ENCODE measurements around the gene MICB.
A peak's percentile ranks its signal among the peaks of the same experiment; 100 is the strongest.
"Not testable (repeated sequence)": the region's sequence is repeated elsewhere in the genome, so short reads cannot be mapped to it uniquely, and the experiment has no call there.

MICB gene

DNA sequence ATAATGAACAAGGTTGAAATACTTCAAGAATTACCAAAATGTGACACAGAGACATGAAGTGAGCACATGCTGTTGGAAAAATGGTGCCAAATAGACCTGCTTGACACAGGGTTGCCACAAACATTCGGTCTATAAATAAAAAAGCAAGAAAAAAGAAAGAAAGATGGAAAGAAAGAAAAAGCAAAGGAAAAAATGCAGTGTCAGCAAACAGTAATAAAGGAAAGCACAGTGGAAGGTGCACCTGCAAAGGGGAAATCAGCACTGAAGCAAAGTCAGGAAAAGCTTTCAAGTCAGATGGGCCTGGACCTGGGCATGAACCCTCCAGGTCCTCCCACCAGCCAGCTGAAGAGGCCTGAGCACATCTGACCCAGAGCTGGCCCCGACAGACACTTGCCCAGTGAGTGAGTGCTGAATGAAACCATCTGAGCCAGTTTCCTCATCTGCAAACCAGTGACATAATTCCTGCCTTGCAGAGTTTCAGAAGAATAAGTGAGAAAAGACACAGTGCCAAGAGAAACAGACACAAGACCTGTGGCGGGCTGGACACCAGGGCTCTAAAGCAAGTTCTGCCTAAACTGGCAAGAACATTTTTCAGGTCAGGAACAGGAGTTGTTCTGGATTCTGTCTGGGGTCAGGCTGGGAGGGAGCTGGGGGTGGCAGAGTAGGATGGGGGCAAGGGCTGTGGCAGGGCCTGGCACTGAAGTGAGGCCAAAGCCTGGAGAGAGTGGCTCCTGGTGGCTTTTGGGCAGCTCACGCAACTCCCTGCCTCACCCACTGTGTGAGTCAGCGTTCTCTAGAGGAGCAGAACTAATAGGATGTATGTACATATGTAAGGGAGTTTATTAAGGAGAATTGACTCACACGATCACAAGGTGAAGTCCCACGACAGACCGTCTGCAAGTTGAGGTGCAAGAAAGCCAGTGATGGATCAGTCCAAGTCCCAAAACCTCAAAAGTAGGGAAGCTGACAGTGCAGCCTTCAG, 23.9 kb upstream of the MICB start:
- DNase-seq (ENCODE audit: low read depth in 4 of 4, low spot score in 1 of 4), result no peak

DNA sequence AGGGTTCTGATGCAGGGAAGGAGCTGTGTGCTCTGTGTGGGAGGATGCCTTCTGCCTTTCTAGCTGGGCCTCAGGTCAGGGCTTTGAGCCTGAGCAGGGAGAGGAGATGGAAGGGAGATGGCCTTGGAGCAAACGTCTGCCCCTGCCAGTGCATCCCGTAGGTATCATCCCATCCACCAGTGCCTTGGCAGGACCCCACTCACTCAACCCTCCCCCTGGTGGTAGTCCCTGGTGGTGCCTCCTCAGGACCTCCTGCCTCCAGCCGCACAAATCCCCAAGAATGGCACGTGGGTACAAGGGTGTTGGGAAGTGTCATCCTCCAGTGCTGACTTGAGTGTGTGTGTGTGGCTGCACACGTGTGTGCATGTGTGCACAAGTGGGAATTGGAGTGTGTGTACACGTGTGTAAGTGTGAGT, 23.1 kb upstream of the MICB start:
- no peak for DNase-seq (ENCODE audit: low read depth in 4 of 4, low spot score in 1 of 4)

DNA sequence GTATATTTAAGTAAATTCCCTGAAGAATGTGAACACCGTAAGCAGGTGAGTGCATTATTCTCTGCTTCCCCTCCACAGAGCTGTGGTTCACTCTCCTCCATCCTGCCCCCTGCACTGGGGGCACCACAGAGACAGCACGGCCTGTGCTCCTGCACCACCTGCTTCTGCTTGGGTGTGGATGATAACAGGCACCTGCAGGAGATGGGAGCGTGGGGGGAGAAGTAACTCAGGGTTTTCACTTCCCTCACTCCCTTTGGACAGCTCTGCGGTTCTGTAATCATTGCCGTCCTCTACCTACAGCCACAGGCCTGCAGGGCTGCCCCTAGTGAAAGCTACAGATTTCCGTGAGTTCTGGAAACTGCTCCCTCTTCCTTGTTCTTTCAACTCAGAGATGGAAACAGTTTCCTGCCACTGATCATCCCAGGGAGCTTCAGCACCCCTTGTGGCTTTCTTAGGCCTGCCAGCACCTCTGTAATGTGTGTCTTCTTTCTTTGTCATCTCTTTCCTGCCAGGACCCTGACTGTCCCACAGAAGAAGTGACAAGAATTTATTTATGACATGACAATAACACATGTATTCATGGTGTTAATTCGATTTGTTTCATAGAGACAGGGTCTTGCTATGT, 21.3 kb upstream of the MICB start:
- DNase-seq (ENCODE audit: low read depth in 4 of 4, low spot score in 1 of 4), result no peak

DNA sequence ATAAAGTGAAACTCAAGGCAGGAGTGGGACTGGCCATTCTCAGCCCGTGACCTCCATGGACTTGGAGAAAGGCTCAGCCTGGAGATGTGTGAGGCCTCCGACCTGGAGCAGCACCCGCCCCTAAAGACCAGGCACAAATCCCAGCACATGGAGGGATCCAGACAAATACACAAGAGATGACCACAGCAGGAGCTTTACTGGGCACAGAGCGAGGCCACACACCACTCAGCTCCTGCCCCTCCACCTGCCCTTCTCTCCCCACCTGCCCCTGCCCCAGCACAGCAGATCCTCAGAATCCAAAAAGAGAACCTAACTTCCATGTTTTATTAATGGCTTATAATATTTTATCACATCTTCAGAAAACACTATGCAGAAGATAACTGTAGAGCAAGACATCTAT, 20.4 kb upstream of the MICB start:
- DNase-seq (ENCODE audit: low read depth in 4 of 4, low spot score in 1 of 4), result no peak

DNA sequence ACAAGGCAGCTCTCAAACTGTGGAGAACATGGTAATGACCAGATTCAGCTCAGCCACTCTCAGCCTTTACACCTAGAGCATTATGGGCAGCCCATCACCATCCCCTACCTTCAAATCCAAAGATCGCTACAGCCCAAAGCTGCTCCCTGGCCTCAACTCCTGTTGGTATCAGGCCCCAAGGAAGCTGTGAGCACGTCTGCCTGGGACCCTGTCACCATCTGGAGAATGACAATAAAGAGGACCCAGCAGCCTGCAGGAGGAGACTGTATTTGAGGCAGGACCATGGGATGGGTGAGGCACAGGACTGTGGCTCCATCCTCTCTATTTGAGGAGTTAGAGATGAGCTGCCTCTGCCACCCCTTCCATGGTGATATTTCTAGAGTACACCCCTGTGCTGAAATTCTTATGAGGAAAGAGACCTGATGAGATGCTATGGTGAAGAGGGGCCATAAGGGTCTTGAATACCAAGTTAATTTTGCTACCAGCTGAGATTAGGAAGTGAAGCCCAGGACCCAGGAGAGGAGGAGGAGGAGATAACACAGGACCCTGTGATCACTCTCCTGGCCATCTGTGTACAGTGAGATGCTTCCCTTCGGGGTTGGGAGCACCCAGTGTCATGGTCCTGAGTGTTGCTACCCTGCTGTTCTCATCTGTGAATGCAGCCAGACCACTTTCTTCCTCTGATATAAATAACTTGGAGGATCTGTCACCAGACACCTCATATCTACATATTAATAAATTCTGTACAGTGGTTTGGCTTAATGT, 19.6 kb upstream of the MICB start:
- no peak for DNase-seq (ENCODE audit: low read depth in 4 of 4, low spot score in 1 of 4)

- no peak for DNase-seq (ENCODE audit: low read depth in 4 of 4, low spot score in 1 of 4)
These were observed 18.6 kb upstream of the MICB start for GRCh38 chr6:31479151-31479932.

DNA sequence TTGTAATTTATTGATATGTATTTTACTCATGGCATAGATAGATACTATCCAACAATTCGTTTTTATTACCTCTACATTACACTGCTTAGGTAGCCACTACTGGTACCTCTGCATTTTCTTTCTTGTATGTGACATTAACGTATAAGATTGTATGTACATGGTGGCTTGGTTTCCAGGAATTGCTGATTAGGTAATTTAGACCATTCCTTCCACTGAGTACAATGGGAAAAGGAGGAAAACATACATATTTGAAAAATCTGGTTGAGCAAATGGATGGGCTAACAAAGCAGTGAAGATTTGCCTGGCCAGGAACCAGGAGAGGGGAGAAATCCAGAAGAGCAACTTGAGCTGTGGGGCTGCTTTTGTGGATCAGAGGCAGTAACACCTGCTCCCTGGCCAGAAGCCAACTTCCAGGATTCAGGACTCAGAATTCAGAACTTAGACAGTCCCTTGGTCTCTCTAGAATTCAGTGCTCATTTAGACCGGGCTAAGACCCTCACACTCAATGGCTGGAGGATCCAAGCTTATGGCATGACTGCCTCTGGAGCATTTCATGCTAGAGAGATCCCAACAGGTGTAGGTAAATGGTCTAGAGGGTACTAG, 17.9 kb upstream of the MICB start:
- DNase-seq (ENCODE audit: low read depth in 4 of 4, low spot score in 1 of 4), result no peak

GRCh38 chr6:31480574-31480973, 17.4 kb upstream of the MICB start:
- no peak for DNase-seq (ENCODE audit: low read depth in 4 of 4, low spot score in 1 of 4)

- no peak for DNase-seq (ENCODE audit: low read depth in 4 of 4, low spot score in 1 of 4)
These were observed 14.6 kb upstream of the MICB start for GRCh38 chr6:31483392-31483791.

DNA sequence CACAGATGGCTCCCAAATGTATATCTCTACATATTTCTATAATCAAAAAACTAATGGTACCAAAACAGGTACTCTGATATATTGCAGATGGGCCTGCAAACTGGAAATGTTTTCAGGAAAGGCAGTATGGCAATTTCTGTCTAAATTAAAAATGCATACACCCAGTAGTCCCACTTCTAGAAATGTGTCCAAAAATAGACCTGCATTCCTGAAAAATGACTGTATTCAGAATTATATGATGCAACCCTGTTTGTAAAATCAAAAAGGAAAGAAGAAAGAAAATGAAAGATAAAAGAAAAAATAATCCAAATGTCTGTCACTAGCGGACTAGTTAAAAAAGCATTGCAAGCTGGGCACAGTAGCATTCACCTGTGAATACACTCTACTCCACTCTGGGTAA, 12.9 kb upstream of the MICB start:
- DNase-seq (ENCODE audit: low read depth in 4 of 4, low spot score in 1 of 4), result no peak

DNA sequence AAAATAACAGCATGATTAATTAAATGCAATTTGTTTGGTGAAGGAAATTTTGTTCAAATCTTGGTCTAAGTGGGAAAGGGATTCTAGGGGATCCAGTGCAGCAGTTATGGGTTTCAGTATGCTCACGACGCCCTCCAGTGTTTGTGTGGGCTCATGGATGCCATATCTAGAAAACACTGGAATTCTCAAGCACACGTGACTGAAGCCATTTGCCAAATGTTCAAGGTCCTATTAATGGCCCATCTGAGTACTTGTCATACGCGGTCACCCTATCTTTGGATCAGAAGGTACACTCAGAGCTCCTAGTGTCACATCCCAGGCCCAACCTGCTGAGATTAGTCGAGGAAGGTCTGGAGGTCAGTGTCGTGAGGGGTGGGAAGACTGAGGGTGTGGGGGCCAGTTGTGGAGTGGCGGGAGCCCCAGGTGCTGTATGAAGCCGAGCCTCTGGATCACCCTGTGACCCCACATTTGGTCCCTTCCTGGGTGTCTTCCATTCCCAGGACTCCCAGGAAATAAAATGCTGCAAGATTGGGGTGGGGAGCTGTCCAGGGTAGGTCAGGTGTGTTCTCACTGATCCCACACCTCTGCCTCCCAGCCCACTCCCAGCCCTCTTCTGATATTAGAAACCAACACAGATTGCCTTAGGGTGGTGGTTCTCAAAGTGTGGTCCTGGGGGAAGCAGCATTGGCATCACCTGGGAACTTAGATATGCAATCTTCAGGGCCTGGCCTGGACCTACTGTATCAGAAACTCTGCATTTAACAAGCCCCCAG, 11.7 kb upstream of the MICB start:
- not testable (repeated sequence) for DNase-seq (ENCODE audit: low read depth in 4 of 4, low spot score in 1 of 4)

- DNase-seq (ENCODE audit: low read depth in 4 of 4, low spot score in 1 of 4), result not testable (repeated sequence)
These were observed 10.3 kb upstream of the MICB start for GRCh38 chr6:31487674-31488073.

- DNase-seq (ENCODE audit: low read depth in 4 of 4, low spot score in 1 of 4), result no peak
These were observed 8.9 kb upstream of the MICB start for GRCh38 chr6:31489086-31489485.

- DNase-seq (ENCODE audit: low read depth in 4 of 4, low spot score in 1 of 4), result no peak
These were observed 7.7 kb upstream of the MICB start for GRCh38 chr6:31490115-31490873.

- not testable (repeated sequence) for DNase-seq (ENCODE audit: low read depth in 4 of 4, low spot score in 1 of 4)
These were observed 4.4 kb upstream of the MICB start for GRCh38 chr6:31493550-31493874.

DNA sequence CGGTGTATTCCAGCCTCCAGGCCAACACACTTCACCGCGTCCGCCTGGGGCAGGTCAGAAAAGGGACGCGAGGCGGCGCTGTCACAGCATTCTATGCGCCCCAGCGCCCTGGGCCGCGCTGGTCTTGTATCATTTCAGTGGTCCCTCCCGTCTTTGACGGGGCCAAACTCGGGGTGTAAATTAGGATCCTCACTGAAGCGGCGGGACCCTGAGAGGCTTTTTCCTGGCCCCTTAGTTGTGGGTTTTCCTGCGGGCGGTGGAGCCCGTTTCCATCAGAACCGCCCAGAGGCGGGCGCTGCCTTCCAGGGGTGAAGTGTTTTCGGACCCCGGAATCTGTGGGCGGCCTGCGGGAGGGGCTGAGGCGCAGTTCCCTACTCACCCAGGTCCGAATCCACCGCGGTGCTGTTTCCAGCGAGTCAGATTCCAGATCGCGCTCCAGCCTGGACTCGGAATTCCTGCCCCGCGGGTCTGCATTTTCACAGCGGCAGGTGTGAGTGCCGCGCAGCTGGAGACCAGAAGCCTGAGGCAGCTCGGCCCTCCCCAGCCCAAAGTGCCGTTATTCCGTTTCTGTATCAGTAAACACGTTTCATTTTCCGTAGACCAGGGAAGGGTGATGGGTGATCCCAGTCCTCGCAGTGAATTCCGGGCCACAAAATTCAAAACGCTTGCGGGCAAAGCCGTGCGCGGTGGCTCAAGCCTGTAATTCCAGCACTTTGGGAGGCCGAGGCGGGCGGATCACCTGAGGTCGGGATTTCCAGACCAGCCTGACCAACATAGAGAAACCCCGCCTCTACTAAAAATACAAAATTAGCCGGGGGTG, 3.9 kb upstream of the MICB start:
- peak; percentile 52 to 71 (median 65) for DNase-seq (ENCODE audit: low read depth in 4 of 4, low spot score in 1 of 4)

- no peak for DNase-seq (ENCODE audit: low read depth in 4 of 4, low spot score in 1 of 4)
These were observed 2.4 kb upstream of the MICB start for GRCh38 chr6:31495580-31495979.

- DNase-seq (ENCODE audit: low read depth in 4 of 4, low spot score in 1 of 4), result not testable (repeated sequence)
These were observed 1.1 kb upstream of the MICB start for GRCh38 chr6:31496826-31497225.
